ENCODE measurements around the gene DKK3. TPM values are rescaled to one million over a fixed set of nuclear protein-coding genes. Genes with fewer than 3 reads are reported as not detected.

The DKK3 gene
- polyA plus RNA-seq (43.6 and 48.4 TPM in 2 replicates), polyA minus RNA-seq (51.9 and 63.6 TPM in 2 replicates)

GRCh38 chr11:12007769-12008737 lies at the start of gene DKK3:
TSS of gene DKK3 (minus strand) at chr11:12008626. CDS start at chr11:12008582, 44 bp downstream.
- Histone ChIP-seq H4K20me1 (ENCODE audit: insufficient read depth) (no peaks in the 10 kb centered on the region), H3K27ac (ENCODE audit: low read length) (no peak within 1 kb of the TSS), H3K9ac (ENCODE audit: low read length) (peak within 1 kb of the TSS; percentile 67), H3K4me2 (ENCODE audit: low read length) (no peak within 1 kb of the TSS), H3F3A (ENCODE audit: insufficient read depth, low read length, poor library complexity, severe bottlenecking) (no peaks in the 10 kb centered on the region), H3K36me3 (ENCODE audit: insufficient read depth, low read length) (no peaks in the 10 kb centered on the region), H3K27me3 (ENCODE audit: insufficient read depth, low read depth, low read length) (peaks cover 18% of the 10 kb centered on the region), H3K4me3 (ENCODE audit: low read length) (peak within 1 kb of the TSS; percentile 77), H3K79me2 (replicated peaks; ENCODE audit: insufficient read depth, low read length) (no peaks in the 10 kb centered on the region), H3K9me3 (ENCODE audit: low read length) (no peaks in the 10 kb centered on the region), H2AFZ (ENCODE audit: low read depth, low read length) (peak within 1 kb of the TSS; percentile 40), H3K9me2 (ENCODE audit: insufficient read depth, low read length) (no peaks in the 10 kb centered on the region)
- TF ChIP-seq SMC3 (conservative IDR thresholded peaks at IDR 0.05; ENCODE audit: poor library complexity) (no peak), POLR2AphosphoS5 (IDR thresholded peaks at IDR 0.05) (no peak), RAD21 (conservative IDR thresholded peaks at IDR 0.05) (no peak), MXI1 (conservative IDR thresholded peaks at IDR 0.05; ENCODE audit: poor library complexity, severe bottlenecking) (peak; percentile 17)

- Histone ChIP-seq H3K9me3 (ENCODE audit: low read length) (no peaks in the 10 kb centered on the region), H4K20me1 (ENCODE audit: insufficient read depth) (no peaks in the 10 kb centered on the region), H3F3A (ENCODE audit: insufficient read depth, low read length, poor library complexity, severe bottlenecking) (no peaks in the 10 kb centered on the region), H3K79me2 (replicated peaks; ENCODE audit: insufficient read depth, low read length) (no peaks in the 10 kb centered on the region), H3K9ac (ENCODE audit: low read length) (no peak overlapping the region), H3K9me2 (ENCODE audit: insufficient read depth, low read length) (no peaks in the 10 kb centered on the region), H3K4me3 (ENCODE audit: low read length) (no peak overlapping the region), H2AFZ (ENCODE audit: low read depth, low read length) (no peak overlapping the region), H3K36me3 (ENCODE audit: insufficient read depth, low read length) (no peaks in the 10 kb centered on the region), H3K27me3 (ENCODE audit: insufficient read depth, low read depth, low read length) (no peaks in the 10 kb centered on the region), H3K4me2 (ENCODE audit: low read length) (no peak overlapping the region), H3K27ac (ENCODE audit: low read length) (no peak overlapping the region)
- TF ChIP-seq EZH2 (IDR thresholded peaks at IDR 0.05; ENCODE audit: borderline replicate concordance, insufficient read depth, low read length, poor library complexity, severe bottlenecking) (no peak), SMC3 (conservative IDR thresholded peaks at IDR 0.05; ENCODE audit: poor library complexity) (no peak), REST (IDR thresholded peaks at IDR 0.05; ENCODE audit: borderline replicate concordance) (no peak), POLR2AphosphoS5 (IDR thresholded peaks at IDR 0.05) (no peak), TAF1 (IDR thresholded peaks at IDR 0.05; ENCODE audit: low read depth) (no peak), RAD21 (conservative IDR thresholded peaks at IDR 0.05) (no peak), CTCF (IDR thresholded peaks at IDR 0.05; ENCODE audit: poor library complexity, severe bottlenecking) (no peak), EP300 (conservative IDR thresholded peaks at IDR 0.05; ENCODE audit: poor library complexity, severe bottlenecking) (no peak), MXI1 (conservative IDR thresholded peaks at IDR 0.05; ENCODE audit: poor library complexity, severe bottlenecking) (no peak)
Measured at GRCh38 chr11:12057299-12057980, 49.0 kb upstream of the DKK3 start.

All from neural cell (in vitro differentiated cells).